Measurements from ENCODE around the gene DNTT.

GRCh38 chr10:96371356-96371755 is 67.1 kb downstream of the DNTT start:
- TF ChIP-seq SUZ12 (IDR thresholded peaks at IDR 0.05; ENCODE audit: extremely low read depth, insufficient read depth, insufficient read length): no peak
- TF ChIP-seq ZNF274 (IDR thresholded peaks at IDR 0.05; ENCODE audit: low read depth, low read length): no peak
- TF ChIP-seq YY1 (IDR thresholded peaks at IDR 0.05; ENCODE audit: insufficient read depth, insufficient read length): no peak

Data from NT2/D1 (cell line).